Placental pericyte (primary cell): Measurements from ENCODE around the gene ANKH. TPM values are rescaled to one million over a fixed set of nuclear protein-coding genes. Genes with fewer than 3 reads are reported as not detected.

Source experiments
- small RNA-seq: library from RNA; depleted of rRNA; stranded (forward); fragments of <200 nt; gene quantifications from one replicate; pipeline ENCODE3, GENCODE V24; 2012; ENCODE audit warnings: low replicate concordance
- total RNA-seq: library from RNA; depleted of rRNA; stranded (reverse); fragments of >200 nt; gene quantifications from 2 replicates; pipeline ENCODE4 v1.2.3, GENCODE V29; 2012

The ANKH gene
- 10.9 and 57.4 TPM in 2 replicates for total RNA-seq

DNA sequence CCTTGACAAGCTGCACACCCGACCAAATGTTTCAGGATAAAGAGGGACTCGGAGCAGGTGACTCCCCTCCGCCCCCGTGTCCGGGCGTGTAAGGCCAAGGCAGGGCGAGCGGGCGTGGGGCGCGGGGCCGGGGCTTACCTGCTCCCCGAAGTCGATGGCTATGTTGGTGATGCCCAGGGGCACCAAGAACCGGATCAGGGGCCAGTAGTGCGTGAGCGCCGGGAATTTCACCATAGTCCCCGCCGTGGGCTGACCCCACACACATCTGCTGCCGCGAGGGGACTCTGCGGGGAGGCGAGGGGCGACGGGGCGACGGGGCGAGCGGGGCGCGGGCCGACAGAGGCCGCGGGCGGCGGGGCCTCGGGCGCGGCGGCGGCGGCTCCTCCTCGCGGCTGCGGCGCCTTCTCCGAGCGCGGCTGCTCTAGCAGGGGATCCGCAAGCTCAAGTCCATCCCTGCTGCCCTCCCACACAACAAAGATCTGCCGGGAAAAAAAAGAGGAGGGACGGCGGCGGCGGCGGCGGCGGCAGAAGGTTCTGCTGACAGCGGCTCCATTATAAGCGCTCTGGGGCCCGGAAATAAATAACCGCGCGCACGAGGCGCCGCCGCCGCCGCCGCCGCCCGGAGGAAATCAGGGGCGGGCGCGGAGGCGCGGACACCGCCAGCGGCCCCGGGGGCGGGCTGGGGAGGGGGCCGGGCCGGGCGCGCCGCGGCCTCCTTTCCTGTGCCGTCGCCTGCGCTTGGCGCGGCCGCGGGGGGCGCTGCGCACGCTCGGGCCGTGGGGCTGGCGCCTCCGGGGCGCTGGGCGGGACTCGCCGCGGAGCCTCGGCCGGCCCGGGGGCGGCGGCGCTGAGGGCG, at the start of gene ANKH:
Gene ANKH, minus strand, starts transcription at position 565 of the 856 bp plus-strand sequence. Its CDS starts 331 bp downstream, at position 234.

DNA sequence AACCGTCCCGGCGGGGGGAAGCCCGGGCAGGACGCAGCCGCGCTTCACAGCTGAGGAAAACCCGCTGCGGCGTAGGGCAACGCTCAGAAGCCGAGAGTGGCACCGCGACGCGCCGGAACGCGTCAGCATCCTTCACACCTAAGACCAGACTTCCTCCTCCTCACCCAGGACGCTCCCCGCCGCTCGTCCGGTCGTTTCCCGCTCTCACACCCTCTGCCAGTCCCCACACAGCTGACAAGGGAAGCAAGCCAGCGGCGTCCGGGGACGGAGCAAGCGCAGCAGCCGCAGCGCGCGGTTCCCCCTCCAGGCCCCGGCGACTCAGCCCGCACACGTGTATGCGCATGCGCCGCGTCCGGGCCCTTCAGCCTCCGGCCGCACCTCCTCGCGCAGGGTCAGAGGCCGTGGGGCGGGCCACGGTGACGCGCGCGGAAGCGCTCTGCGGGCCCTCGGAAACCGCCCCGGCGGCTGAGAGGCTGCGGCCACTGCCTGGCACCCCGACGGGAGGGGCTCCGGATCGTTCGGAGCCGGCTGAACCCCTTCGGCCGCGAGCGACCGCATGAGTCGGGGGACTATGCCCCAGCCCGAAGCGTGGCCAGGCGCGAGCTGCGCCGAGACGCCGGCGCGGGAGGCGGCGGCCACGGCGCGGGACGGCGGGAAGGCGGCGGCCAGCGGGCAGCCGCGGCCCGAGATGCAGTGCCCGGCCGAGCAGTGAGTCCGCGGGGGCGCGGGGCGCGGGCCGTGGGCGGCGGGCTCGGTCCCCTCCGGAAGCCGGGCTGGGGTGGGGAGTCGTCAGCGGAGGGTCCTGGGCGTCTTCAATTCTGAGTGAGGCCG, 207.1 kb downstream of the ANKH start, which contains the start of gene OTULIN:
Gene OTULIN, plus strand, starts transcription at position 449 of the 831 bp plus-strand sequence. Its CDS starts 108 bp downstream, at position 557.

Small RNAs within 50 kb of the gene (small RNA-seq; reads per million reads assigned to genes)
- not detected for gene HNRNPKP5
- gene MIR4637 = not detected

Other genes with a start within 250 kb of the ANKH start
- gene OTULIN, start 207.1 kb downstream of the ANKH start, total RNA-seq = 13.6 and 42.5 TPM in 2 replicates